Stimulated activated CD4-positive, alpha-beta T cell treated with anti-CD3 and anti-CD28 coated beads, Interleukin-1b, Interleukin-23, amount 100 ng/mL, for 4 hours (primary cell): Measurements from ENCODE around the gene STAT3.

Source experiments
- DNase-seq, 2 donors: peaks; one replicate each; pipeline ENCODE4 v3.0.0-alpha.2; 2020; ENCODE audit warnings: low read depth in 2 of 2

The STAT3 gene

GRCh38 chr17:42354956-42355843 lies 33.0 kb downstream of the STAT3 start:
- DNase-seq: no peak

- no peak for DNase-seq
These were observed 40.1 kb downstream of the STAT3 start for GRCh38 chr17:42348104-42348503.

- DNase-seq: no peak
These were observed 40.6 kb downstream of the STAT3 start for GRCh38 chr17:42347606-42348005.

GRCh38 chr17:42347198-42347597 lies 41.0 kb downstream of the STAT3 start:
- DNase-seq: no peak

GRCh38 chr17:42346481-42346880 lies 41.8 kb downstream of the STAT3 start:
- DNase-seq: no peak

GRCh38 chr17:42345396-42346073 lies 42.7 kb downstream of the STAT3 start:
- DNase-seq: no peak

GRCh38 chr17:42342242-42343008 lies 45.8 kb downstream of the STAT3 start:
- DNase-seq: no peak

- no peak for DNase-seq
These were observed 46.7 kb downstream of the STAT3 start for GRCh38 chr17:42341568-42341967.

GRCh38 chr17:42340691-42341127 lies 47.5 kb downstream of the STAT3 start:
- DNase-seq: peak in 1 of 2 donors; percentile 14

GRCh38 chr17:42339221-42339620 lies 49.0 kb downstream of the STAT3 start:
- DNase-seq: no peak

- no peak for DNase-seq
These were observed 49.7 kb downstream of the STAT3 start for GRCh38 chr17:42338427-42338985.

GRCh38 chr17:42337442-42337841 lies 50.8 kb downstream of the STAT3 start:
- peak; percentile 48 to 50 for DNase-seq

- DNase-seq: no peak
These were observed 53.6 kb downstream of the STAT3 start for GRCh38 chr17:42334677-42335076.

- DNase-seq: no peak
These were observed 55.2 kb downstream of the STAT3 start for GRCh38 chr17:42333053-42333452.

GRCh38 chr17:42329025-42329976 lies 58.9 kb downstream of the STAT3 start:
- DNase-seq: no peak

- no peak for DNase-seq
These were observed 63.2 kb downstream of the STAT3 start for GRCh38 chr17:42325026-42325425.

GRCh38 chr17:42323268-42323773 lies 64.9 kb downstream of the STAT3 start:
- no peak for DNase-seq

GRCh38 chr17:42322382-42323267 lies 65.6 kb downstream of the STAT3 start:
- peak; percentile 92 to 95 for DNase-seq

GRCh38 chr17:42321555-42321954 lies 66.7 kb downstream of the STAT3 start:
- no peak for DNase-seq
